ENCODE data around the gene ZNF521. TPM values are rescaled to one million over a fixed set of nuclear protein-coding genes. Genes with fewer than 3 reads are reported as not detected.
A peak's percentile ranks its signal among the peaks of the same experiment; 100 is the strongest.

ZNF521 gene
- total and polyA plus RNA-seq, 2 of the 13 experiments (the other 11 are each of a cell fraction or from before 2014, with no cell fraction given): 0.02 TPM; not detected in 1

DNA sequence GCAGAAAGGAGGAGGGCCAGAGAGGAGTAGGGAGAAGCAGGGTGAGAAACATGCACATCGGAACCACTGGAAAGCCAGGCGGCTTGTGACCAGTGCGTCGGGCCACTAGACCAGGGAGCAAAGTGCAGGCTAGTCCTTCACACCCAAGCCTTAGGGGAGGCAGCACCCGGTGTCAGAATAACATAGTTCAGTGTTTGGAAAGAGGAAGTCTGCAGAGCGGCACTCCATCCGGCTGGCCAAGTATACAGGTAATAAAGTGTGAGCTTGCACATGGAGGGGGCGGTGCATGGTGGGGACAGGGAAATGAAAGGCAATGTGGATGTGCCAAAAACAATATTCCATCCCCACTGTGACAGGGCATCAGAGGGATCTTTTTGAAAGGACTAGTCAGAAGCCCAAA lies 69.7 kb downstream of the ZNF521 start (continued):
- TF ChIP-seq, protein P1, sequence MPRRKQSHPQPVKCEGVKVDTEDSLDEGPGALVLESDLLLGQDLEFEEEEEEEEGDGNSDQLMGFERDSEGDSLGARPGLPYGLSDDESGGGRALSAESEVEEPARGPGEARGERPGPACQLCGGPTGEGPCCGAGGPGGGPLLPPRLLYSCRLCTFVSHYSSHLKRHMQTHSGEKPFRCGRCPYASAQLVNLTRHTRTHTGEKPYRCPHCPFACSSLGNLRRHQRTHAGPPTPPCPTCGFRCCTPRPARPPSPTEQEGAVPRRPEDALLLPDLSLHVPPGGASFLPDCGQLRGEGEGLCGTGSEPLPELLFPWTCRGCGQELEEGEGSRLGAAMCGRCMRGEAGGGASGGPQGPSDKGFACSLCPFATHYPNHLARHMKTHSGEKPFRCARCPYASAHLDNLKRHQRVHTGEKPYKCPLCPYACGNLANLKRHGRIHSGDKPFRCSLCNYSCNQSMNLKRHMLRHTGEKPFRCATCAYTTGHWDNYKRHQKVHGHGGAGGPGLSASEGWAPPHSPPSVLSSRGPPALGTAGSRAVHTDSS (CRISPR knock-in tag; conservative IDR thresholded peaks at IDR 0.05): no peak
- no peak for TF ChIP-seq RORA (CRISPR knock-in tag; IDR thresholded peaks at IDR 0.05)

DNA sequence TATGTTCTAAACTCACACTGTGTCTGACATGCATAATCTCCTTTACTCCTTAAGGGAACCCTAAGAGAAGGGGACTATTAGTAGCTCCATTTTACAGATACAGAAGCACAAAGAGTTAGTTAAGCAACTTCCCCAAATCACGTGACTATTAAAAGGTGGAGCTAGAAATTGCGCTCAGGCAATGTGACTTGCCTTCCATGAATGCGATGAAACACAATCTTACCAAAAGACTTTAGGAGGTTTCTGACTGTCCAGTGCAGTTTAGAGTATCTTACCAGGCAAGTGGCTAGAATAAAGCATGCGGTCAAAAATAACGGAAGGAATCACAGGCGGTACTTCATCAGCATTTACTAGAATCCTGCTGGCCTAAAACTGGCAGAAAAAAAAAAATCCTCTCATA lies 70.4 kb downstream of the ZNF521 start:
- Histone ChIP-seq H4K20me1 (ENCODE audit: insufficient read depth, low read length) (no peaks in the 10 kb centered on the region), H2AFZ (ENCODE audit: low read length) (no peak overlapping the region), H3K27ac (ENCODE audit: extremely low read length, insufficient read depth, low read length) (no peak overlapping the region), H3K9me3 (ENCODE audit: low read length) (no peaks in the 10 kb centered on the region), H3K4me3 (replicated peaks in 1 of 3; ENCODE audit: insufficient read depth in 1 of 3, low read depth in 2 of 3, low read length in 3 of 3) (no peak overlapping the region), H3K9ac (ENCODE audit: insufficient read depth, low read depth, low read length) (no peak overlapping the region), H3K4me1 (ENCODE audit: insufficient read depth, low read length) (no peaks in the 10 kb centered on the region), H3K79me2 (ENCODE audit: insufficient read depth, low read length) (no peaks in the 10 kb centered on the region), H3K27me3 (ENCODE audit: control insufficient read depth in 1 of 2, insufficient read depth in 2 of 2, low read length in 2 of 2) (no peaks in the 10 kb centered on the region), H3K4me2 (ENCODE audit: low read depth, low read length) (no peak overlapping the region), H3K36me3 (replicated peaks in 1 of 2; ENCODE audit: control insufficient read depth in 1 of 2, insufficient read depth in 2 of 2, low read length in 2 of 2) (no peaks in the 10 kb centered on the region)
- TF ChIP-seq RAD51 (IDR thresholded peaks at IDR 0.05; ENCODE audit: borderline replicate concordance) (peak; percentile 68; the same call in 1 of the 2 replicates), CBFB (CRISPR knock-in tag; IDR thresholded peaks at IDR 0.05) (no peak)
- TF ChIP-seq, protein P2, sequence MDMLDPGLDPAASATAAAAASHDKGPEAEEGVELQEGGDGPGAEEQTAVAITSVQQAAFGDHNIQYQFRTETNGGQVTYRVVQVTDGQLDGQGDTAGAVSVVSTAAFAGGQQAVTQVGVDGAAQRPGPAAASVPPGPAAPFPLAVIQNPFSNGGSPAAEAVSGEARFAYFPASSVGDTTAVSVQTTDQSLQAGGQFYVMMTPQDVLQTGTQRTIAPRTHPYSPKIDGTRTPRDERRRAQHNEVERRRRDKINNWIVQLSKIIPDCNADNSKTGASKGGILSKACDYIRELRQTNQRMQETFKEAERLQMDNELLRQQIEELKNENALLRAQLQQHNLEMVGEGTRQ (IDR thresholded peaks at IDR 0.05; ENCODE audit: low read depth, low read length): peak; percentile 30; the same call in 1 of the 2 replicates
- TF ChIP-seq, protein P2 (CRISPR knock-in tag; IDR thresholded peaks at IDR 0.05; ENCODE audit: borderline replicate concordance): no peak
- DNase-seq (ENCODE audit: low spot score): no peak
- POLR2A ChIA-PET: no interaction called here
- CTCF ChIA-PET (ENCODE audit: low intra/inter-chr PET ratio, low total read pairs): no interaction called here
- in situ Hi-C loops (cut with HindIII; ENCODE audit: extremely low pct_ligation_motif_present, low pct_unique_long_range_greater_than_20kb) (no loop called here), intact Hi-C loops (cut with micrococcal nuclease; ENCODE audit: unreplicated experiment) (no loop called here)
- 50% methylated on average over 6 of the region's 6 CpGs for WGBS (ENCODE audit: low lambda C conversion rate)
- ATAC-seq: no peak
- no TSS peak for BruUV-seq (replicated peaks)
- FAIRE-seq: no peak
